Transverse colon (tissue), 4 donors: ENCODE results near the gene WT1.

ENCODE experiments used
- POLR2A ChIP-seq: fragments of 450-650 bp; IDR thresholded peaks from one replicate; pipeline ENCODE4 v1.6.1; 2016; ENCODE audit warnings: antibody characterized with exemption, mild to moderate bottlenecking, moderate library complexity
- POLR2AphosphoS5 ChIP-seq, 3 donors: sonication (generic); formaldehyde crosslinking; IDR thresholded peaks; one replicate each; pipeline ENCODE4 v1.6.1; 2016; ENCODE audit warnings: antibody characterized with exemption in 3 of 3
- TF ChIP-seq, protein P1 (sequence below), 5 experiments: fragments of 200-600 bp in 3 of 5; fragments of 450-650 bp in 2 of 5; sonication (generic) in 3 of 5; IDR thresholded peaks; 1 replicate in 2 of 5; 2 replicates in 3 of 5; pipeline ENCODE4 v1.5.1; 2016 to 2017; ENCODE audit warnings: antibody characterized with exemption in 5 of 5, inconsistent platforms in 3 of 5, mild to moderate bottlenecking in 2 of 5, moderate library complexity in 1 of 5

DNA sequence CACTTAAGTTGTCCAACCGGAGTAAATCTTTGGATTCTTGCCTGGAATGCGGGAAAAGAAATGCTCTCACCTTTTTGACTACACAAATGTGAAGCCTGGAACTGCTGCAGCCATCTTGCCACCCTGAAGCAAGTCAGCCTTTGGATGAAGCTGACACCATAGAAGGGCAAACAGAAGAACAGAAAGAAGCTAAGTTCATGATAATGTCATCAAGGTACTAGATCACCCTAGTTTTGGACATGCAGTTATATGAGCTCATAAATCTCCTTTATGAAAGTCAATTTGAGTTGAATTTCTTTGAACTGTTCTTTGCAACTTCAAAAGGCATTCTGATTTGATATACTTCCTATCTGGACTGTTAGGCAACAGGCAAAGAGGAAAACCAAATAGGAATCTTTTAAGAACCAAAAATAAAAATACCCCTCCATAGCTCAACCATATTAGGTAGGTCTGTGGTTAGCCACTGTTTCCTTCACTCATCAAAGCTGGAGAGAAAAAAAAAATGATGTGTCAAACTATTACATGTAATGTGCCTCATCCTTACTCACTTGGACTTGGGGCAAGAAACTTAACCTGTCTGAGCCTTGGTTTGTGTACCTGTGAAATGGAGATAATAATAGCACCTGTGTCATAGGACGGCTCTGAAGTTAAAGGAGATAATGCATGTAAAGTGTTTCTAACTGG, 91.9 kb downstream of the WT1 start:
- TF ChIP-seq, protein P1, sequence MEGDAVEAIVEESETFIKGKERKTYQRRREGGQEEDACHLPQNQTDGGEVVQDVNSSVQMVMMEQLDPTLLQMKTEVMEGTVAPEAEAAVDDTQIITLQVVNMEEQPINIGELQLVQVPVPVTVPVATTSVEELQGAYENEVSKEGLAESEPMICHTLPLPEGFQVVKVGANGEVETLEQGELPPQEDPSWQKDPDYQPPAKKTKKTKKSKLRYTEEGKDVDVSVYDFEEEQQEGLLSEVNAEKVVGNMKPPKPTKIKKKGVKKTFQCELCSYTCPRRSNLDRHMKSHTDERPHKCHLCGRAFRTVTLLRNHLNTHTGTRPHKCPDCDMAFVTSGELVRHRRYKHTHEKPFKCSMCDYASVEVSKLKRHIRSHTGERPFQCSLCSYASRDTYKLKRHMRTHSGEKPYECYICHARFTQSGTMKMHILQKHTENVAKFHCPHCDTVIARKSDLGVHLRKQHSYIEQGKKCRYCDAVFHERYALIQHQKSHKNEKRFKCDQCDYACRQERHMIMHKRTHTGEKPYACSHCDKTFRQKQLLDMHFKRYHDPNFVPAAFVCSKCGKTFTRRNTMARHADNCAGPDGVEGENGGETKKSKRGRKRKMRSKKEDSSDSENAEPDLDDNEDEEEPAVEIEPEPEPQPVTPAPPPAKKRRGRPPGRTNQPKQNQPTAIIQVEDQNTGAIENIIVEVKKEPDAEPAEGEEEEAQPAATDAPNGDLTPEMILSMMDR (IDR thresholded peaks at IDR 0.05) = no peak
- TF ChIP-seq POLR2AphosphoS5 (IDR thresholded peaks at IDR 0.05) (no peak), POLR2A (no peak)
